Stimulated activated naive CD8-positive, alpha-beta T cell treated with anti-CD3 and anti-CD28 coated beads, Interleukin-15, Interleukin-2, amounts not matched to agents 100 U/mL and 50 U/mL, for 24 hours (primary cell): ENCODE measurements around the gene RARRES1.

Experiments
- ATAC-seq: fragments of 150-1000 bp; cut with Tn5 transposase; one replicate; pipeline ENCODE4 v1.10.0; 2021
- DNase-seq: peaks from one replicate; pipeline ENCODE4 v3.0.0; 2021

Gene RARRES1

GRCh38 chr3:158731938-158732855, at the start of gene RARRES1:
Gene RARRES1 (minus strand): TSS chr3:158732457. CDS start chr3:158732415, 42 bp downstream.
- ATAC-seq (peak; percentile 57), DNase-seq (peak; percentile 57)

GRCh38 chr3:158781849-158782248, 49.6 kb upstream of the RARRES1 start:
- DNase-seq (no peak), ATAC-seq (no peak)

GRCh38 chr3:158781191-158781590, 48.9 kb upstream of the RARRES1 start:
- no peak for DNase-seq
- ATAC-seq: no peak

- no peak for DNase-seq
- no peak for ATAC-seq
Measured at GRCh38 chr3:158780766-158781165, 48.5 kb upstream of the RARRES1 start.

- no peak for ATAC-seq
Measured at GRCh38 chr3:158777161-158777873, 45.1 kb upstream of the RARRES1 start.

GRCh38 chr3:158776531-158776930, 44.3 kb upstream of the RARRES1 start:
- ATAC-seq (no peak), DNase-seq (no peak)

More at GRCh38 chr3:158777161-158777873, 45.1 kb upstream of the RARRES1 start:
- no peak for DNase-seq

- no peak for DNase-seq
- no peak for ATAC-seq
Measured at GRCh38 chr3:158775426-158776410, 43.5 kb upstream of the RARRES1 start.

- ATAC-seq (no peak), DNase-seq (no peak)
Measured at GRCh38 chr3:158774965-158775364, 42.7 kb upstream of the RARRES1 start.

- DNase-seq (no peak), ATAC-seq (no peak)
Measured at GRCh38 chr3:158773845-158774830, 41.9 kb upstream of the RARRES1 start.

- ATAC-seq (no peak), DNase-seq (no peak)
Measured at GRCh38 chr3:158773166-158773565, 40.9 kb upstream of the RARRES1 start.

GRCh38 chr3:158771982-158772381, 39.7 kb upstream of the RARRES1 start:
- no peak for ATAC-seq
- DNase-seq: no peak

- ATAC-seq (no peak), DNase-seq (no peak)
Measured at GRCh38 chr3:158771577-158771976, 39.3 kb upstream of the RARRES1 start.

- ATAC-seq (no peak), DNase-seq (no peak)
Measured at GRCh38 chr3:158770741-158771350, 38.6 kb upstream of the RARRES1 start.

GRCh38 chr3:158769952-158770740, 37.9 kb upstream of the RARRES1 start:
- no peak for ATAC-seq

GRCh38 chr3:158769549-158769948, 37.3 kb upstream of the RARRES1 start:
- ATAC-seq (no peak), DNase-seq (no peak)

More at GRCh38 chr3:158769952-158770740, 37.9 kb upstream of the RARRES1 start:
- no peak for DNase-seq

GRCh38 chr3:158768881-158769543, 36.8 kb upstream of the RARRES1 start:
- ATAC-seq (no peak), DNase-seq (no peak)

GRCh38 chr3:158768361-158768787, 36.1 kb upstream of the RARRES1 start:
- DNase-seq (no peak), ATAC-seq (no peak)

GRCh38 chr3:158766364-158766763, 34.1 kb upstream of the RARRES1 start:
- no peak for DNase-seq
- no peak for ATAC-seq
